Measurements from ENCODE around the gene EXOC3L4.
A peak's percentile ranks its signal among the peaks of the same experiment; 100 is the strongest.

Gene EXOC3L4

DNA sequence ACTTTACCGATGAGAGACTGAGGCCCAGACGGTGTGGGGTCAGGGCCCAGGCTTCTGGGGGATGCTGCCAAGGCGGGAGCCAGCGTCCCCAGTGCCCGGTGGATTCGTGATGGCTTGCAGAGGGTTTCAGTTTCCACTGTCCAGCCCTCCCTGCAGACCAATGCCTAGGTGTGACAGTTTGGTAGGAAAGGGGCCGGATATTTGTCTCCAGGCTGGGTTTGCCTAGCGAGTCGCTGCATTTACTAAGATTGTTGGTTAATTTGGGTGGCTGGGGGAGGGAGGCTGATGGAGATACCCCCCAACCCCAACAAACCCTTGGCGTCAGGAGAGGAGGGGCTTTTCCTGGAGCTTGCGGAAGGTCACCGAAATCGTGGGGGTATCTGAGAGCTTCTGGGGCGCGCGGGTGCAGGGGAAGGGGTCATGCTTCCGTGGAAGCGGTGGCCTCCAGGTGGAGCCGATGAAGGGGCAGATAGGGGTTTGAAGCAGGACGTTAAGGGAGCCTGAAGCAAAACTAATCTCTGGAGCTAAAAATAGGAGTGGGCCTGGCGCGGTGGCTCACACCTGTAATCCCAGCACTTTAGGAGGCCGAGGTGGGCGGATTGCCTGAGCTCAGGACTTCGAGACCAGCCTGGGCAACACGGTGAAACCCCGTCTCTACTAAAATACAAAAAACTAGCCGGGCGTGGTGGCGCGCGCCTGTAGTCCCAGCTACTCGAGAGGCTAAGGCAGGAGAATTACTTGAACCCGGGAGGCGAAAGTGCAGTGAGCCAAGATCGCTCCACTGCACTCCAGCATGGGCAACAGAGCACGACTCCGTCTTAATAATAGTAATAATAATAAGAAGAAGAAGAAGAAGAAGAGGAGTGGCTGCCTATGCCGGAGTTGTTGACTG, 36.1 kb upstream of the EXOC3L4 start:
- no peak overlapping the region for H3K27ac ChIP-seq (ENCODE audit: insufficient read depth, low read length, poor library complexity, severe bottlenecking)
- H3K36me3 ChIP-seq (ENCODE audit: control insufficient read depth, insufficient read depth, low read length) = no peaks in the 10 kb centered on the region
- H3K27me3 ChIP-seq (replicated peaks; ENCODE audit: control insufficient read depth, insufficient read depth, low read length, poor library complexity, severe bottlenecking) = no peaks in the 10 kb centered on the region
- H3K9me3 ChIP-seq (ENCODE audit: control insufficient read depth, low read length) = no peaks in the 10 kb centered on the region
- peak overlapping the region; percentile 38 for H3K4me3 ChIP-seq (ENCODE audit: insufficient read depth, low read depth, low read length, poor library complexity, severe bottlenecking)
- H3K4me1 ChIP-seq (ENCODE audit: control insufficient read depth, insufficient read depth, low read length, poor library complexity, severe bottlenecking) = peaks cover 6% of the 10 kb centered on the region
- DNase-seq = no peak

DNA sequence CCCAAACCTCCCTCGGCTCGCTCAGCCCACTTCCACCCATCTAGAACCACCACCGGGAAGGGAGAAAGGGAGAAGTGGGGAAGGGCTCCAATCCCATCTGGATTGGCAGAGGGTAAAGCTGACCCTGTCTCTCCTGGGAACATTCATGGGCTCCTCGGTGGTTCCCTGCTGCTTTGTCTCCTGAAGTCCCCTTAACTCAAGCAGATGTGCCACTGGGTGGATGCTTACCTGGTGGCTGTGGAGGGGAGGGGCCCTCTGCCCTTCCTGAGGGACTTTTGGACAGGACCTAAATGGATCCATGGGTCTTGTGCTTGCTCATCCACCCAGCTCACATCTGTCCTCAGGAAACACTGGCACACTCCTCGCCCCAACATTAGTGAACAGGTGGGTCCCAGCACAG, 35.0 kb upstream of the EXOC3L4 start:
- H3K4me3 ChIP-seq (ENCODE audit: insufficient read depth, low read depth, low read length, poor library complexity, severe bottlenecking) = no peak overlapping the region
- H3K27me3 ChIP-seq (replicated peaks; ENCODE audit: control insufficient read depth, insufficient read depth, low read length, poor library complexity, severe bottlenecking) = no peaks in the 10 kb centered on the region
- no peak overlapping the region for H3K27ac ChIP-seq (ENCODE audit: insufficient read depth, low read length, poor library complexity, severe bottlenecking)
- no peak for DNase-seq
- no peaks in the 10 kb centered on the region for H3K36me3 ChIP-seq (ENCODE audit: control insufficient read depth, insufficient read depth, low read length)
- H3K4me1 ChIP-seq (ENCODE audit: control insufficient read depth, insufficient read depth, low read length, poor library complexity, severe bottlenecking) = peaks cover 6% of the 10 kb centered on the region
- H3K9me3 ChIP-seq (ENCODE audit: control insufficient read depth, low read length) = no peaks in the 10 kb centered on the region

DNA sequence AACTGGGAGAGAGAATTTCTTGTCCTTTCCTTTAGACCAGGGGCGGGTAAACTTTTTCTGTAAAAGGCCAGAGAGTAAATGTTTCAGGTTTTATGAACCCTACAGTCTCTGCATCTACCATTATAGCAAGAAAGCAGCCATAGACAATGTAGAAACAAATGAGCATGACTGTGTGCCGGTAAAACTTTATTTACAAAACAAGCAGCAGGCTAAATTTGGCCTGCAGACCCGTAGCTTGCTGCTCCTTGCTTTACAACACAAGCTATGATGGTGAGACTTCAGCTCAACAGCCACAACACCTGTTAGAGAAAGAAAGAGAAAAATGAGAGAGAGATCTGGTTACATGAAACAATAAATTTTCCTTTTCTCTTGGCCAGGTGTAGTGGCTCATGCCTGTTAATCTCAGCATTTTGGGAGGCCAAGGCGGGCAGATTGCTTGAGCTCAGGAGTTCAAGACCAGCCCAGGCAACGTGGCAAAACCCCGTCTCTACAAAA, 33.0 kb upstream of the EXOC3L4 start:
- DNase-seq = no peak
- Histone ChIP-seq H3K27me3 (replicated peaks; ENCODE audit: control insufficient read depth, insufficient read depth, low read length, poor library complexity, severe bottlenecking) (no peaks in the 10 kb centered on the region), H3K36me3 (ENCODE audit: control insufficient read depth, insufficient read depth, low read length) (no peaks in the 10 kb centered on the region), H3K9me3 (ENCODE audit: control insufficient read depth, low read length) (no peaks in the 10 kb centered on the region), H3K4me3 (ENCODE audit: insufficient read depth, low read depth, low read length, poor library complexity, severe bottlenecking) (no peak overlapping the region), H3K4me1 (ENCODE audit: control insufficient read depth, insufficient read depth, low read length, poor library complexity, severe bottlenecking) (peaks cover 6% of the 10 kb centered on the region), H3K27ac (ENCODE audit: insufficient read depth, low read length, poor library complexity, severe bottlenecking) (no peak overlapping the region)

DNA sequence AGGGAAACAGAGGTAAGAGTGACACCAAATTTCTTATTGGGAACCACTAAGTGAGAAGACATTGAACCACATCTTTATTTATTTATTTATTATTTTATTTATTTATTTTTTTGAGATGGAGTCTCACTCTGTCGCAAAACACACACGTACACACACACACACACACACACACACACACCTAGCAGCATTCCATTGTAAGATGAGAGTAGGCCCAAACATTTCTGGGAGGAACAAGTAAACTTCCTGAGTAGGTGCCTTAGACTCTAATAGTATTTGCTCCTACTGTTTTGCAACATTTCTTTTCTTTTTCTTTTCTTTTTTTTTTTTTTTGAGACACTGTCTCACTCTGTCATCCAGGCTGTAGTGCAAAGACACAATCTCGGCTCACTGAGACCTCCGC, 30.1 kb upstream of the EXOC3L4 start:
- no peak for DNase-seq
- H3K36me3 ChIP-seq (ENCODE audit: control insufficient read depth, insufficient read depth, low read length) = no peaks in the 10 kb centered on the region

DNA sequence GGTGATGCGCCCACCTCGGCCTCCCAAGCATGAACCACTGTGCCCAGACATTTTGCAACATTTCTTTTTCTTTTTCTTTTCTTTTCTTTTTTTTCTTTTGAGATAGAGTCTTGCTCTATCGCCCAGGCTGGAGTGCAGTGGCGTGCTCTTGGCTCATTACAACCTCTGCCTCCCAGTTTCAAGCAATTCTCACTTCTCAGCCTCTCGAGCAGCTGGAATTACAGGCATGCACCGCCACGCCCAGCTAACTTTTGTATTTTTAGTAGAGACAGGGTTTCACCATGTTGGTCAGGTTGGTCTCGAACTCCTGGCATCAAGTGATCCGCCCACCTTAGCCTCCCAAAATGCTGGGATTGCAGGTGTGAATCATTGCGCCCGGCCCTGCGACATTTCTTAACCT, 29.5 kb upstream of the EXOC3L4 start:
- DNase-seq = no peak
- H3K27me3 ChIP-seq (replicated peaks; ENCODE audit: control insufficient read depth, insufficient read depth, low read length, poor library complexity, severe bottlenecking) = peaks cover 3% of the 10 kb centered on the region
- H3K9me3 ChIP-seq (ENCODE audit: control insufficient read depth, low read length) = no peaks in the 10 kb centered on the region
- no peaks in the 10 kb centered on the region for H3K36me3 ChIP-seq (ENCODE audit: control insufficient read depth, insufficient read depth, low read length)
- no peaks in the 10 kb centered on the region for H3K4me1 ChIP-seq (ENCODE audit: control insufficient read depth, insufficient read depth, low read length, poor library complexity, severe bottlenecking)
- no peak overlapping the region for H3K27ac ChIP-seq (ENCODE audit: insufficient read depth, low read length, poor library complexity, severe bottlenecking)
- no peak overlapping the region for H3K4me3 ChIP-seq (ENCODE audit: insufficient read depth, low read depth, low read length, poor library complexity, severe bottlenecking)

More for the DNA sequence above, 30.1 kb upstream of the EXOC3L4 start:
- no peaks in the 10 kb centered on the region for H3K9me3 ChIP-seq (ENCODE audit: control insufficient read depth, low read length)
- no peak overlapping the region for H3K27ac ChIP-seq (ENCODE audit: insufficient read depth, low read length, poor library complexity, severe bottlenecking)
- no peak overlapping the region for H3K4me3 ChIP-seq (ENCODE audit: insufficient read depth, low read depth, low read length, poor library complexity, severe bottlenecking)
- peaks cover 3% of the 10 kb centered on the region for H3K27me3 ChIP-seq (replicated peaks; ENCODE audit: control insufficient read depth, insufficient read depth, low read length, poor library complexity, severe bottlenecking)
- H3K4me1 ChIP-seq (ENCODE audit: control insufficient read depth, insufficient read depth, low read length, poor library complexity, severe bottlenecking) = no peaks in the 10 kb centered on the region

DNA sequence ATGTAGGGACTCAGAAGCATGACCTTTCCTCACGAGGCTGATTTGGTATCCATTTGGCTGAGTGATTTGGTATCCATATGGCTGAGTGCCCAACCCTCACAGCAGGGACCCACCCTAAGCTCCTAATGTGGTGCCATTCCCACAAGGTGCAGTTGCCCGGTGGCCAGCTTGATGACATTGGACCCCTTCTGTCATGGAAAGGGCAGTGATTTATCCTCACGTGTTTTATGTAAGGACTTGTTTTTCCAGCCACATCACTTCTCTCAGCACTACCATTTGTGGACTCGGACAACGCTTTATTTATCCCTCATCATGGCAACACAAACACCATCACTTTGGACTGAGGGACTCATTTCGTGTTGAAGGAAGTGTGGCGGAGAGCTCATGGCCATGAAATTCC, 28.7 kb upstream of the EXOC3L4 start:
- DNase-seq = no peak
- no peak overlapping the region for H3K27ac ChIP-seq (ENCODE audit: insufficient read depth, low read length, poor library complexity, severe bottlenecking)
- no peak overlapping the region for H3K4me3 ChIP-seq (ENCODE audit: insufficient read depth, low read depth, low read length, poor library complexity, severe bottlenecking)
- H3K36me3 ChIP-seq (ENCODE audit: control insufficient read depth, insufficient read depth, low read length) = no peaks in the 10 kb centered on the region
- H3K4me1 ChIP-seq (ENCODE audit: control insufficient read depth, insufficient read depth, low read length, poor library complexity, severe bottlenecking) = no peaks in the 10 kb centered on the region
- no peaks in the 10 kb centered on the region for H3K9me3 ChIP-seq (ENCODE audit: control insufficient read depth, low read length)
- H3K27me3 ChIP-seq (replicated peaks; ENCODE audit: control insufficient read depth, insufficient read depth, low read length, poor library complexity, severe bottlenecking) = peaks cover 3% of the 10 kb centered on the region

DNA sequence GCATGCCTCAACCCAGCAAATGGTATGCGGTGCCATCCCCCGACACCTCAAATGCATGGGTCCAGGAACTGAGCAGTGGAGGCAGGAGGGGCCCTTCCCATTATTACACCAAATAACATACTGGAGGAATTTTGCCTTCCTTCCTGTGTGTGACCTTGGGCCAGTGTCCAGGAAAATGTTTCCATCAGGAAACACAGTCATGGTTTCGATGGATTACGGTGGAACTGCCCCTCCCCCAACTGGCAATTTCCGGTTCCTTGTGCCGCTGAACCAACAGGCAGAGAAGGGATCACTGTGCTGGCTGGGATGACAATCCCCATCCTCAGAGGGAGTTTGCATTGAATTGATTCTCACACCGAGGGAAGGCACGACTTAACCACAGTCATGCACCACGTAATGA, 28.1 kb upstream of the EXOC3L4 start:
- no peak overlapping the region for H3K27ac ChIP-seq (ENCODE audit: insufficient read depth, low read length, poor library complexity, severe bottlenecking)
- H3K36me3 ChIP-seq (ENCODE audit: control insufficient read depth, insufficient read depth, low read length) = no peaks in the 10 kb centered on the region
- H3K27me3 ChIP-seq (replicated peaks; ENCODE audit: control insufficient read depth, insufficient read depth, low read length, poor library complexity, severe bottlenecking) = peaks cover 3% of the 10 kb centered on the region
- no peak overlapping the region for H3K4me3 ChIP-seq (ENCODE audit: insufficient read depth, low read depth, low read length, poor library complexity, severe bottlenecking)
- no peak for DNase-seq
- no peaks in the 10 kb centered on the region for H3K9me3 ChIP-seq (ENCODE audit: control insufficient read depth, low read length)
- H3K4me1 ChIP-seq (ENCODE audit: control insufficient read depth, insufficient read depth, low read length, poor library complexity, severe bottlenecking) = no peaks in the 10 kb centered on the region

DNA sequence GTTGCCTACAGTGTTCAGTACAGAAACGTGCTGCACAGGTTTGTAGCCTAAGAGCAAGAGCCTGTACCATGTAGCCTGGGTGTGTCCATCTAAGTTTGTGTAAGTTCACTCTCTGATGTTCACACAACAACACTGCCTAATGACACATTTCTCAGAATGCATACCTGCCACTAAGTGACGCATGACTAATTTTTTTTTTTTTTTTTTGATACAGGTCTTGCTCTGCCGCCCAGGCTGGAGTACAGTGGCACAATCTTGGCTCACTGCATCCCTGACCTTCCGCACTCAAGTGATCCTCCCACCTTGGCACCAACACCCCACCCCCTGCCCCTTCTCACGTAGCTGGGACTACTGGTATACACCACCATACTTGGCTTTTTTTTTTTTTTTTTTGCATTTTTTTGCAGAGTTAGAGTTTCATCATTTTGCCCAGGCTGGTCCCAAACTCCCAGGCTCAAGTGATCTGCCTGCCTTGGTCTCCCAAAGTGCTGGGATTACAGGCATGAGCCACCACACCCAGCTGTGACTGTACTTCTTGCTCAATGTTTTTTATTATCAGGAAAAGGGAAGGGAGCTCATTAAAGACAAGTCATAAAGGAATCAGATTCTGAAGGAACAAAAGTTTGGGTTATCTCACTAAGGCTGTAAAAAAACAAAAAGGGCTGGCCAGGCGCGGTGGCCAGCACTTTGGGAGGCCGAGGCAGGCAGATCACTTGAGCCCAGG, 27.1 kb upstream of the EXOC3L4 start:
- Histone ChIP-seq H3K4me3 (ENCODE audit: insufficient read depth, low read depth, low read length, poor library complexity, severe bottlenecking) (no peak overlapping the region), H3K27ac (ENCODE audit: insufficient read depth, low read length, poor library complexity, severe bottlenecking) (no peak overlapping the region), H3K4me1 (ENCODE audit: control insufficient read depth, insufficient read depth, low read length, poor library complexity, severe bottlenecking) (no peaks in the 10 kb centered on the region), H3K36me3 (ENCODE audit: control insufficient read depth, insufficient read depth, low read length) (no peaks in the 10 kb centered on the region), H3K9me3 (ENCODE audit: control insufficient read depth, low read length) (no peaks in the 10 kb centered on the region), H3K27me3 (replicated peaks; ENCODE audit: control insufficient read depth, insufficient read depth, low read length, poor library complexity, severe bottlenecking) (peaks cover 3% of the 10 kb centered on the region)
- DNase-seq = no peak

DNA sequence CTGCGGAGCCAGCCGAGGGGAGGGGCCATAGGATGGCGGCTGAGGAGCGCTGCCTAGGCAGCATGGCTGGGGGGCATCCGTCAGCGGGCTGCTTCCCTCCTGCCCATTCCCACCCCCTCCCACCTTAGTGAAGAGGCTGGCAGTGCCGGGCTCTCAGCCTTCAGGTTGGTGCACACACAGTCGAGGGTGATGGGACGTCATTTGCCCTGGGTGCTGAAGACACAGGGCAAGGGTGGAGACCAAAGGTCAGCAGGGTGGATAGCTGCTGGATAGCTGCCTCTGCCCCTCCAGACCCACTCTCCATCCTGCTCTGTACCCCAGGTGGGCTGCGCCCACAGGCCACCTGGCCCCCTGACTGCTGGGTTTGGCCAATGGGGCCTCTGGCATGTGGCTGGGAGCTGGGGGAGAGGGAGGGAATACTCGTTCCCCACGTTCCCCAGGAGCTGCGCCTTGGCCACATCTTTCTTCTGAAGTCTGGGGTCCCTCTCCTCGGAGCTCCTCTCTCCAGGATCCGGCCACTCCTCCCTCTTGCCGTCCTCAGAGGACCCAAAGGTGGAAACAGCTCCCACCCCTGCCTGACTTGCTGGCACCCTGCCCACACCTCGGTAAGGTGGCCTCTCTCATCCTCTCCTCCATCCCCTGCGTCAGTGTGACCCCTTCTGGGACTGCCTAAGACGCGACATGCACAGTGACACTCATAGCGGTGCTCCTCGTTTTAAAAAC, 26.0 kb upstream of the EXOC3L4 start:
- H3K36me3 ChIP-seq (ENCODE audit: control insufficient read depth, insufficient read depth, low read length) = no peaks in the 10 kb centered on the region
- H3K9me3 ChIP-seq (ENCODE audit: control insufficient read depth, low read length) = no peaks in the 10 kb centered on the region
- H3K27me3 ChIP-seq (replicated peaks; ENCODE audit: control insufficient read depth, insufficient read depth, low read length, poor library complexity, severe bottlenecking) = peaks cover 3% of the 10 kb centered on the region
- H3K4me1 ChIP-seq (ENCODE audit: control insufficient read depth, insufficient read depth, low read length, poor library complexity, severe bottlenecking) = no peaks in the 10 kb centered on the region
- H3K27ac ChIP-seq (ENCODE audit: insufficient read depth, low read length, poor library complexity, severe bottlenecking) = no peak overlapping the region
- DNase-seq = no peak
- no peak overlapping the region for H3K4me3 ChIP-seq (ENCODE audit: insufficient read depth, low read depth, low read length, poor library complexity, severe bottlenecking)
